ENCODE results near the gene ZNF710.

- TF ChIP-seq, protein P1, sequence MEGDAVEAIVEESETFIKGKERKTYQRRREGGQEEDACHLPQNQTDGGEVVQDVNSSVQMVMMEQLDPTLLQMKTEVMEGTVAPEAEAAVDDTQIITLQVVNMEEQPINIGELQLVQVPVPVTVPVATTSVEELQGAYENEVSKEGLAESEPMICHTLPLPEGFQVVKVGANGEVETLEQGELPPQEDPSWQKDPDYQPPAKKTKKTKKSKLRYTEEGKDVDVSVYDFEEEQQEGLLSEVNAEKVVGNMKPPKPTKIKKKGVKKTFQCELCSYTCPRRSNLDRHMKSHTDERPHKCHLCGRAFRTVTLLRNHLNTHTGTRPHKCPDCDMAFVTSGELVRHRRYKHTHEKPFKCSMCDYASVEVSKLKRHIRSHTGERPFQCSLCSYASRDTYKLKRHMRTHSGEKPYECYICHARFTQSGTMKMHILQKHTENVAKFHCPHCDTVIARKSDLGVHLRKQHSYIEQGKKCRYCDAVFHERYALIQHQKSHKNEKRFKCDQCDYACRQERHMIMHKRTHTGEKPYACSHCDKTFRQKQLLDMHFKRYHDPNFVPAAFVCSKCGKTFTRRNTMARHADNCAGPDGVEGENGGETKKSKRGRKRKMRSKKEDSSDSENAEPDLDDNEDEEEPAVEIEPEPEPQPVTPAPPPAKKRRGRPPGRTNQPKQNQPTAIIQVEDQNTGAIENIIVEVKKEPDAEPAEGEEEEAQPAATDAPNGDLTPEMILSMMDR (IDR thresholded peaks at IDR 0.05 in 2 of 3, conservative IDR thresholded peaks at IDR 0.05 in 1 of 3; ENCODE audit: insufficient read depth in 2 of 3, low read depth in 1 of 3, low read length in 3 of 3), result no peak
- no peak for TF ChIP-seq TAF1 (IDR thresholded peaks at IDR 0.05; ENCODE audit: control insufficient read depth, extremely low read depth, insufficient read depth, low read length, severe bottlenecking)
- no peak for TF ChIP-seq ZNF184 (CRISPR knock-in tag; IDR thresholded peaks at IDR 0.05)
- TF ChIP-seq CHCHD3 (CRISPR knock-in tag; IDR thresholded peaks at IDR 0.05), result no peak
- TF ChIP-seq CBFB (CRISPR knock-in tag; IDR thresholded peaks at IDR 0.05), result no peak
- TF ChIP-seq POLR2AphosphoS2 (IDR thresholded peaks at IDR 0.05; ENCODE audit: low read length), result no peak
- TF ChIP-seq, protein P2, sequence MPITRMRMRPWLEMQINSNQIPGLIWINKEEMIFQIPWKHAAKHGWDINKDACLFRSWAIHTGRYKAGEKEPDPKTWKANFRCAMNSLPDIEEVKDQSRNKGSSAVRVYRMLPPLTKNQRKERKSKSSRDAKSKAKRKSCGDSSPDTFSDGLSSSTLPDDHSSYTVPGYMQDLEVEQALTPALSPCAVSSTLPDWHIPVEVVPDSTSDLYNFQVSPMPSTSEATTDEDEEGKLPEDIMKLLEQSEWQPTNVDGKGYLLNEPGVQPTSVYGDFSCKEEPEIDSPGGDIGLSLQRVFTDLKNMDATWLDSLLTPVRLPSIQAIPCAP (CRISPR knock-in tag; IDR thresholded peaks at IDR 0.05; ENCODE audit: borderline replicate concordance), result no peak
- TF ChIP-seq SIN3A (IDR thresholded peaks at IDR 0.05; ENCODE audit: borderline replicate concordance in 2 of 2, control insufficient read depth in 1 of 2, low read depth in 2 of 2, low read length in 2 of 2), result no peak
- no peak for TF ChIP-seq PATZ1 (CRISPR knock-in tag; IDR thresholded peaks at IDR 0.05; ENCODE audit: borderline replicate concordance)
- no peak for TF ChIP-seq POLR2A (conservative IDR thresholded peaks at IDR 0.05)
- TF ChIP-seq MEF2D (tag; conservative IDR thresholded peaks at IDR 0.05; ENCODE audit: low read depth), result no peak
Measured at GRCh38 chr15:89993349-89993748, 7.8 kb upstream of the ZNF710 start.

Measured in K562 (cell line).